HepG2 (cell line): Measurements from ENCODE around the gene DSCAML1. TPM values are rescaled to one million over a fixed set of nuclear protein-coding genes. Genes with fewer than 3 reads are reported as not detected.

Experiments used
- ATAC-seq: fragments of 200-7000 bp; cut with Tn5 transposase; 3 replicates; pipeline ENCODE4 v1.9.1; 2020; ENCODE audit warnings: mild to moderate bottlenecking, moderate library complexity
- BruUV-seq: library from RNA; stranded (reverse); fragments of 400-500 nt; replicated peaks from 2 replicates; lab custom pipeline; 2021; lab: Mats Ljungman, UMichigan
- CTCF ChIA-PET: fragments of 300-600 bp; formaldehyde crosslinking; extraction: SDS; loops from one replicate; lab custom pipeline; 2021; ENCODE audit warnings: low total read pairs, inconsistent platforms, low intra/inter-chr PET ratio; lab: Yijun Ruan, JAX
- POLR2A ChIA-PET: fragments of 350-600 bp; sonication (Branson Sonifier 250); formaldehyde crosslinking; loops from one replicate; lab custom pipeline; 2020; ENCODE audit warnings: antibody characterized with exemption, inconsistent platforms; lab: Yijun Ruan, JAX
- DNase-seq: peaks from one replicate; pipeline ENCODE4 v3.0.0-alpha.2; 2015; ENCODE audit warnings: low spot score
- FAIRE-seq: peaks from 3 replicates; lab custom pipeline; 2011; peaks lifted over from hg19 to GRCh38; lab: Jason Lieb, UNC
- H2AFZ ChIP-seq: one replicate; pipeline ENCODE4 v1.6.1; 2011; ENCODE audit warnings: low read length, inconsistent platforms
- H3K27ac ChIP-seq: fragments of 300-600 bp; 3 replicates; pipeline ENCODE4 v1.8.0; 2011; ENCODE audit warnings: mixed run types, mild to moderate bottlenecking, mixed read lengths, low read length, inconsistent platforms; ENCODE audit not compliant: insufficient read depth; ENCODE audit errors: extremely low read length
- H3K27me3 ChIP-seq, 2 experiments: fragments of 200-600 bp in 1 of 2; 2 replicates in 1 of 2; 3 replicates in 1 of 2; pipeline versions ENCODE4 v1.6.0 to v1.8.0; 2011; ENCODE audit warnings: low read length in 2 of 2, mild to moderate bottlenecking in 2 of 2, moderate library complexity in 2 of 2, inconsistent platforms in 1 of 2; ENCODE audit not compliant: insufficient read depth in 2 of 2, control insufficient read depth in 1 of 2
- H3K36me3 ChIP-seq, 2 experiments: fragments of 200-600 bp in 1 of 2; replicated peaks in 1 of 2; 2 replicates in 1 of 2; 3 replicates in 1 of 2; pipeline versions ENCODE4 v1.5.1 to v1.8.0; 2011; ENCODE audit warnings: low read length in 2 of 2, inconsistent platforms in 1 of 2; ENCODE audit not compliant: insufficient read depth in 2 of 2, control insufficient read depth in 1 of 2
- H3K4me1 ChIP-seq: 2 replicates; pipeline ENCODE4 v1.5.1; 2012; ENCODE audit warnings: low read length, inconsistent platforms; ENCODE audit not compliant: insufficient read depth
- H3K4me2 ChIP-seq: 2 replicates; pipeline ENCODE4 v1.6.0; 2011; ENCODE audit warnings: low read depth, low read length, inconsistent platforms
- H3K4me3 ChIP-seq, 3 experiments: fragments of 200-600 bp in 1 of 3; sonication (generic), shearing (Covaris generic) in 1 of 3; replicated peaks in 1 of 3; 2 replicates each; pipeline ENCODE4 v1.5.1; 2011 to 2016; ENCODE audit warnings: low read length in 3 of 3, inconsistent platforms in 2 of 3, low read depth in 2 of 3, mild to moderate bottlenecking in 2 of 3, control low read depth in 1 of 3, mixed read lengths in 1 of 3; ENCODE audit not compliant: insufficient read depth in 1 of 3
- H3K79me2 ChIP-seq: one replicate; pipeline ENCODE4 v1.6.1; 2011; ENCODE audit warnings: low read length, inconsistent platforms; ENCODE audit not compliant: insufficient read depth
- H3K9ac ChIP-seq: 2 replicates; pipeline ENCODE4 v1.6.0; 2011; ENCODE audit warnings: mild to moderate bottlenecking, low read depth, low read length, inconsistent platforms; ENCODE audit not compliant: insufficient read depth
- H3K9me3 ChIP-seq: 2 replicates; pipeline ENCODE4 v1.5.1; 2012; ENCODE audit warnings: mild to moderate bottlenecking, low read length
- H4K20me1 ChIP-seq: 2 replicates; pipeline ENCODE4 v1.6.0; 2011; ENCODE audit warnings: inconsistent platforms, mild to moderate bottlenecking, low read length, moderate library complexity; ENCODE audit not compliant: insufficient read depth
- HNRNPL ChIP-seq: fragments of 200-400 bp; formaldehyde crosslinking; IDR thresholded peaks from 2 replicates; pipeline ENCODE4 v1.6.1; 2017; ENCODE audit warnings: mild to moderate bottlenecking, low read depth, low read length
- MLX ChIP-seq: IDR thresholded peaks from 2 replicates; pipeline ENCODE4 v1.6.1; 2016
- PATZ1 ChIP-seq: sonication (generic); formaldehyde crosslinking; IDR thresholded peaks from 2 replicates; pipeline ENCODE4 v1.4.0; 2020; ENCODE audit warnings: missing genetic modification reagents
- RNF2 ChIP-seq: fragments of 450-650 bp; conservative IDR thresholded peaks from 2 replicates; pipeline ENCODE4 v1.6.1; 2016; ENCODE audit warnings: low read depth
- ZNF629 ChIP-seq: sonication (generic); formaldehyde crosslinking; conservative IDR thresholded peaks from 2 replicates; pipeline ENCODE4 v1.5.0; 2020; ENCODE audit warnings: missing genetic modification reagents
- WGBS: methylation state at CpG from one replicate; pipeline ENCODE4 v1.1.6; 2017; ENCODE audit warnings: low lambda C conversion rate; 5-methylcytosine and 5-hydroxymethylcytosine counted together
- in situ Hi-C: cut with HindIII; loops from 2 replicates; pipeline ENCODE4 v1.10.0; 2017; ENCODE audit warnings: low pct_unique_long_range_greater_than_20kb; ENCODE audit not compliant: extremely low pct_ligation_motif_present
- intact Hi-C: fragments of 100-400 bp; cut with micrococcal nuclease; formaldehyde crosslinking; loops from one replicate; pipeline ENCODE4 v1.10.0; 2022; ENCODE audit not compliant: unreplicated experiment
- polyA plus RNA-seq, 8 experiments: library from polyadenylated mRNA; depleted of rRNA in 3 of 8; stranded (reverse) in 7 of 8; unstranded in 1 of 8; fragments of >200 nt; fragmentation: Illumina TruSeq in 4 of 8; extraction: Trizol in 4 of 8; gene quantifications; 2 replicates each; pipeline versions ENCODE4 v1.2.1 to v1.2.3, GENCODE V29; 2011 to 2016; ENCODE audit warnings: low read depth in 4 of 8, missing spikeins in 1 of 8, mixed read lengths in 1 of 8; ENCODE audit not compliant: insufficient read depth in 1 of 8
- total RNA-seq, 5 experiments: library from RNA; depleted of rRNA; stranded (reverse); fragments of >200 nt; fragmentation: Illumina TruSeq; extraction: Trizol; gene quantifications; 2 replicates each; pipeline ENCODE4 v1.2.3, GENCODE V29; 2016; ENCODE audit warnings: low read depth in 1 of 5
- TF ChIP-seq, protein P1 (sequence below): sonication (generic); formaldehyde crosslinking; conservative IDR thresholded peaks from 2 replicates; pipeline ENCODE4 v1.4.0; 2020; ENCODE audit warnings: mild to moderate bottlenecking, missing genetic modification reagents, moderate library complexity

The DSCAML1 gene
- total and polyA plus RNA-seq, 2 of the 13 experiments (the other 11 are each of a cell fraction or from before 2014, with no cell fraction given) = 0.29 to 0.40 TPM

GRCh38 chr11:117827521-117828511 lies 30.8 kb upstream of the DSCAML1 start:
- DNase-seq (no peak), FAIRE-seq (no peak), ATAC-seq (no peak)
- Histone ChIP-seq H3K79me2 (peaks cover 13% of the 10 kb centered on the region), H3K9ac (no peak overlapping the region), H3K9me3 (no peaks in the 10 kb centered on the region), H2AFZ (no peak overlapping the region), H3K27me3 (peaks cover 4 to 25% of the 10 kb centered on the region in 2 experiments; a peak in 4 of 5 replicates), H3K36me3 (no peaks in the 10 kb centered on the region), H3K27ac (no peak overlapping the region), H4K20me1 (no peaks in the 10 kb centered on the region), H3K4me2 (no peak overlapping the region), H3K4me3 (no peak overlapping the region), H3K4me1 (peaks cover 92% of the 10 kb centered on the region)
- POLR2A ChIA-PET = interaction anchor here (2.2 kb wide), 1 partner anchor 11 kb away, joined by 5 read pairs; no protein-coding TSS in a partner anchor
- WGBS = 33% methylated on average over 10 of the region's 15 CpGs
- no TSS peak for BruUV-seq
- in situ Hi-C loops (no loop called here), intact Hi-C loops (no loop called here)
- TF ChIP-seq HNRNPL (0 out of 2 replicates have a peak, but pooled peaks have one; percentile 62), ZNF629 (peak; percentile 79), RNF2 (no peak)
- CTCF ChIA-PET = no interaction called here

DNA sequence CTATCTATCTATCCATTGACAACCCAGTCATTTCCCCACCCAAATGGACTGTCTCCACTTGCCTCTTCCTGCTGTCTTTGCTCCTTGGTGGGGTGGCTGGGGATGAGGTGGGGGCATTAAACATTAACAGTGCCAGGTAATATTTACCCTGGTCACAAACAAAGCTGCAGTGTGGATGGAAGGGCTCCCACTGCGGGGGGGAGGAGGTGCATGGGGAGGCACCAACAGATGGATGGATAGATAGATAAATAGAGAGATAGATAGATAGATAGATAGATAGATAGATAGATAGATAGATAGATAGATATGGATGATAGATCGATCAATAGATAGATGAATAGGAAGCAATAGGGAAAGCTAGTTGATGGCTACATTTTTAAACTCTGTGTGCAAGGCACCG lies 29.8 kb upstream of the DSCAML1 start:
- CTCF ChIA-PET = no interaction called here
- Histone ChIP-seq H3K9ac (no peak overlapping the region), H3K9me3 (no peaks in the 10 kb centered on the region), H3K79me2 (peaks cover 13% of the 10 kb centered on the region), H4K20me1 (no peaks in the 10 kb centered on the region), H3K4me2 (no peak overlapping the region), H3K36me3 (no peaks in the 10 kb centered on the region), H3K4me3 (no peak overlapping the region), H3K27me3 (peaks cover 4 to 21% of the 10 kb centered on the region in 2 experiments; a peak in 3 of 5 replicates), H3K4me1 (peaks cover 93% of the 10 kb centered on the region), H2AFZ (no peak overlapping the region), H3K27ac (no peak overlapping the region)
- DNase-seq = no peak
- intact Hi-C loops = no loop called here
- in situ Hi-C loops = no loop called here
- ATAC-seq = no peak
- no TSS peak for BruUV-seq
- POLR2A ChIA-PET = interaction anchor here (0.7 to 2.2 kb wide), 2 partner anchors 10 to 11 kb away, joined by 3 to 5 read pairs; no protein-coding TSS in a partner anchor
- 19% methylated on average over 3 of the region's 3 CpGs for WGBS
- FAIRE-seq = no peak
- TF ChIP-seq, protein P1, sequence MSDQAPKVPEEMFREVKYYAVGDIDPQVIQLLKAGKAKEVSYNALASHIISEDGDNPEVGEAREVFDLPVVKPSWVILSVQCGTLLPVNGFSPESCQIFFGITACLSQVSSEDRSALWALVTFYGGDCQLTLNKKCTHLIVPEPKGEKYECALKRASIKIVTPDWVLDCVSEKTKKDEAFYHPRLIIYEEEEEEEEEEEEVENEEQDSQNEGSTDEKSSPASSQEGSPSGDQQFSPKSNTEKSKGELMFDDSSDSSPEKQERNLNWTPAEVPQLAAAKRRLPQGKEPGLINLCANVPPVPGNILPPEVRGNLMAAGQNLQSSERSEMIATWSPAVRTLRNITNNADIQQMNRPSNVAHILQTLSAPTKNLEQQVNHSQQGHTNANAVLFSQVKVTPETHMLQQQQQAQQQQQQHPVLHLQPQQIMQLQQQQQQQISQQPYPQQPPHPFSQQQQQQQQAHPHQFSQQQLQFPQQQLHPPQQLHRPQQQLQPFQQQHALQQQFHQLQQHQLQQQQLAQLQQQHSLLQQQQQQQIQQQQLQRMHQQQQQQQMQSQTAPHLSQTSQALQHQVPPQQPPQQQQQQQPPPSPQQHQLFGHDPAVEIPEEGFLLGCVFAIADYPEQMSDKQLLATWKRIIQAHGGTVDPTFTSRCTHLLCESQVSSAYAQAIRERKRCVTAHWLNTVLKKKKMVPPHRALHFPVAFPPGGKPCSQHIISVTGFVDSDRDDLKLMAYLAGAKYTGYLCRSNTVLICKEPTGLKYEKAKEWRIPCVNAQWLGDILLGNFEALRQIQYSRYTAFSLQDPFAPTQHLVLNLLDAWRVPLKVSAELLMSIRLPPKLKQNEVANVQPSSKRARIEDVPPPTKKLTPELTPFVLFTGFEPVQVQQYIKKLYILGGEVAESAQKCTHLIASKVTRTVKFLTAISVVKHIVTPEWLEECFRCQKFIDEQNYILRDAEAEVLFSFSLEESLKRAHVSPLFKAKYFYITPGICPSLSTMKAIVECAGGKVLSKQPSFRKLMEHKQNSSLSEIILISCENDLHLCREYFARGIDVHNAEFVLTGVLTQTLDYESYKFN (CRISPR knock-in tag) = 0 out of 2 replicates have a peak, but pooled peaks have one; percentile 15
- TF ChIP-seq MLX (CRISPR knock-in tag) (no peak), PATZ1 (CRISPR knock-in tag) (peak; percentile 90)
